Activated CD8-positive, alpha-beta memory T cell treated with anti-CD3 and anti-CD28 coated beads, Interleukin-2, amount 50 U/mL, for 24 hours (primary cell): Measurements from ENCODE around the gene CPLX3.

Experiments used
- DNase-seq: peaks from one replicate; pipeline ENCODE4 v3.0.0-alpha.2; 2020; ENCODE audit errors: extremely low read depth

CPLX3 gene

GRCh38 chr15:74870436-74871215, 44.2 kb downstream of the CPLX3 start:
- DNase-seq, result no peak

GRCh38 chr15:74872702-74873035, 46.2 kb downstream of the CPLX3 start:
- no peak for DNase-seq

- DNase-seq, result peak; percentile 78
These were observed 46.8 kb downstream of the CPLX3 start, which contains the start of gene SCAMP2 for GRCh38 chr15:74873036-74873755. Gene SCAMP2, minus strand, starts transcription at chr15:74873365. Its CDS starts 110 bp downstream, at chr15:74873255.

DNA sequence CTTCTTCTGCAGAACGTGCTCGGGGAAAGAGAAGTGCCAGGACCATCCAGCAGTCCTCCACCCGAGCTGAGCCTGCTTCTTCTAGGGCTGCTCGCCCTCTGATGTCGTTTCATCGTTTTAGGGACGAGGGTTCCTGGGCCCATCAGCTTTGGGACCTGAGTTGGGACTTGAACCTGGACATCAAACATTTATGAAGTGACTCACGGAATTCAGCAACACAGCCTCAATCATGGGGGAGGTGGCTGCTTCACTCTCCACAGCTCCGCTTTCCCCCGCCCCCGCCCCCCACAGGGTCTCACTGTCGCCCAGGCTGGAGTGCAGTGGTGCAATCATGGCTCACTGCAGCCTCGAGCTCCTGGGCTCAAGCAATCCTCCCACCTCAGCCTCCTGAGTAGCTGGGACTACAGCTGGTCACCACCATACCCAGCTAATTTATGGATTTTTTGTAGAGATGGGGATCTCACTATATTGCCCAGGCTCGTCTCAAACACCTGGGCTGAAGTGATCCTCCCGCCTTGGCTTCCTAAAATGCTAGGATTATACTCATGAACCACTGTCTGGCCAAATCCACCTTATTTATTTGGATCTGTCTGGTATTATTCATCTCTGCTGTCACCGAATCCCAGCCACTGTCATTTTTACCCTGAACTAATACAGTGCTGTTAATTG, 47.5 kb downstream of the CPLX3 start:
- DNase-seq, result no peak

GRCh38 chr15:74878273-74878672, 51.8 kb downstream of the CPLX3 start:
- DNase-seq, result no peak
